IPS-15b (cell line): ENCODE data around the gene BRAT1.
"Not testable (repeated sequence)": the region's sequence is repeated elsewhere in the genome, so short reads cannot be mapped to it uniquely, and the experiment has no call there.

Experiments used
- H3K27me3 ChIP-seq: one replicate; pipeline ENCODE4 v1.6.1; 2013; ENCODE audit warnings: low read length; ENCODE audit not compliant: control insufficient read depth, insufficient read depth
- H3K36me3 ChIP-seq: one replicate; pipeline ENCODE4 v1.6.1; 2013; ENCODE audit warnings: low read length; ENCODE audit not compliant: control insufficient read depth, insufficient read depth
- H3K4me1 ChIP-seq: one replicate; pipeline ENCODE4 v1.6.1; 2013; ENCODE audit warnings: mild to moderate bottlenecking, low read length; ENCODE audit not compliant: control insufficient read depth, insufficient read depth
- H3K4me3 ChIP-seq: one replicate; pipeline ENCODE4 v1.5.1; 2013; ENCODE audit warnings: low read depth, low read length
- H3K9ac ChIP-seq: one replicate; pipeline ENCODE4 v1.6.1; 2013; ENCODE audit warnings: low read depth, mild to moderate bottlenecking, low read length
- H3K9me3 ChIP-seq: one replicate; pipeline ENCODE4 v1.6.1; 2013; ENCODE audit warnings: mild to moderate bottlenecking, low read length; ENCODE audit not compliant: control insufficient read depth, insufficient read depth

Gene BRAT1

GRCh38 chr7:2537981-2538851 is 17.1 kb downstream of the BRAT1 start:
- H3K9me3 ChIP-seq = no peaks in the 10 kb centered on the region
- no peak overlapping the region for H3K9ac ChIP-seq
- no peaks in the 10 kb centered on the region for H3K27me3 ChIP-seq
- no peaks in the 10 kb centered on the region for H3K4me1 ChIP-seq
- H3K36me3 ChIP-seq = peaks cover 42% of the 10 kb centered on the region
- no peak overlapping the region for H3K4me3 ChIP-seq

- H3K36me3 ChIP-seq = peaks cover 27% of the 10 kb centered on the region
- not testable (repeated sequence) for H3K4me1 ChIP-seq, H3K9ac ChIP-seq, H3K4me3 ChIP-seq, H3K9me3 ChIP-seq, H3K27me3 ChIP-seq
These were observed 19.3 kb downstream of the BRAT1 start for GRCh38 chr7:2535872-2536627.

DNA sequence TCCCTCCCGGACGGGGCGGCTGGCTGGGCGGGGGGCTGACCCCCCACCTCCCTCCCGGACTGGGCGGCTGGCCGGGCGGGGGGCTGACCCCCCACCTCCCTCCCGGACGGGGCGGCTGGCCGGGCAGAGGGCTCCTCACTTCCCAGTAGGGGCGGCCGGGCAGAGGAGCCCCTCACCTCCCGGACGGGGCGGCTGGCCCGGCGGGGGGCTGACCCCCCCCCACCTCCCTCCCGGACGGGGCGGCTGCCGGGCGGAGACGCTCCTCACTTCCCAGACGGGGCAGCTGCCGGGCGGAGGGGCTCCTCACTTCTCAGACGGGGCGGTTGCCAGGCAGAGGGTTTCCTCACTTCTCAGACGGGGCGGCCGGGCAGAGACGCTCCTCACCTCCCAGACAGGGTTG is 21.1 kb downstream of the BRAT1 start:
- H3K36me3 ChIP-seq = peaks cover 13% of the 10 kb centered on the region
- H3K27me3 ChIP-seq, H3K9me3 ChIP-seq, H3K9ac ChIP-seq, H3K4me3 ChIP-seq, H3K4me1 ChIP-seq: not testable (repeated sequence)

DNA sequence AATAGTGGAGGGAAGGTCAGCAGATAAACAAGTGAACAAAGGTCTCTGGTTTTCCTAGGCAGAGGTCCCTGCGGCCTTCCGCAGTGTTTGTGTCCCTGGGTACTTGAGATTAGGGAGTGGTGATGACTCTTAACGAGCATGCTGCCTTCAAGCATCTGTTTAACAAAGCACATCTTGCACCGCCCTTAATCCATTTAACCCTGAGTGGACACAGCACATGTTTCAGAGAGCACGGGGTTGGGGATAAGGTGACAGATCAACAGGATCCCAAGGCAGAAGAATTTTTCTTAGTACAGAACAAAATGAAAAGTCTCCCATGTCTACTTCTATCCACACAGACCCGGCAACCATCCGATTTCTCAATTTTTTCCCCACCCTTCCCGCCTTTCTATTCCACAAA is 21.8 kb downstream of the BRAT1 start:
- not testable (repeated sequence) for H3K9me3 ChIP-seq, H3K4me1 ChIP-seq, H3K9ac ChIP-seq, H3K4me3 ChIP-seq, H3K27me3 ChIP-seq
- H3K36me3 ChIP-seq = peaks cover 11% of the 10 kb centered on the region

GRCh38 chr7:2532816-2533215 is 22.5 kb downstream of the BRAT1 start:
- not testable (repeated sequence) for H3K27me3 ChIP-seq, H3K9ac ChIP-seq, H3K36me3 ChIP-seq, H3K4me3 ChIP-seq, H3K4me1 ChIP-seq, H3K9me3 ChIP-seq

GRCh38 chr7:2532199-2532772 is 23.0 kb downstream of the BRAT1 start:
- not testable (repeated sequence) for H3K4me1 ChIP-seq, H3K4me3 ChIP-seq, H3K9ac ChIP-seq, H3K9me3 ChIP-seq, H3K27me3 ChIP-seq
- H3K36me3 ChIP-seq = peaks cover 12% of the 10 kb centered on the region

DNA sequence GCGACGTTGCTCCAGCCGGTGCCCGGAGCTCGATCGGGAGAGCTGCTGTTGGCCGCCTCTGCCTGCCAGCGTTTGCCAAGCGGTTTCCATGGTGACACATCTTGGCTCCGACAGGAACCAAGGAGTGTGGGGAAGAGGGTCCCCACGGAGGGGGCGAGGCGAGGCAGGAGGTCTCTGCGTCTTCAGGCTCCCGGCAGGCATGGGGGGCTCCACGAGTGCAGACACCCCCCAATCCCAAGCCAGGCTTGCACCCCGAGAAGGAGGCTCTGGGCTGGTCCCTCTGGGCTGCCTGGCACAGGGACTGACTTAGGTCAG is 23.6 kb downstream of the BRAT1 start:
- H3K9me3 ChIP-seq, H3K4me1 ChIP-seq, H3K4me3 ChIP-seq, H3K9ac ChIP-seq, H3K27me3 ChIP-seq: not testable (repeated sequence)
- peaks cover 17% of the 10 kb centered on the region for H3K36me3 ChIP-seq

GRCh38 chr7:2530994-2531795 is 24.1 kb downstream of the BRAT1 start:
- H3K36me3 ChIP-seq = peaks cover 23% of the 10 kb centered on the region
- H3K4me1 ChIP-seq, H3K9ac ChIP-seq, H3K9me3 ChIP-seq, H3K27me3 ChIP-seq, H3K4me3 ChIP-seq: not testable (repeated sequence)

- H3K27me3 ChIP-seq = no peaks in the 10 kb centered on the region
- no peak overlapping the region for H3K4me3 ChIP-seq
- no peaks in the 10 kb centered on the region for H3K4me1 ChIP-seq
- H3K9ac ChIP-seq = no peak overlapping the region
- H3K9me3 ChIP-seq = no peaks in the 10 kb centered on the region
- peaks cover 31% of the 10 kb centered on the region for H3K36me3 ChIP-seq
These were observed 25.0 kb downstream of the BRAT1 start for GRCh38 chr7:2530071-2530987.

DNA sequence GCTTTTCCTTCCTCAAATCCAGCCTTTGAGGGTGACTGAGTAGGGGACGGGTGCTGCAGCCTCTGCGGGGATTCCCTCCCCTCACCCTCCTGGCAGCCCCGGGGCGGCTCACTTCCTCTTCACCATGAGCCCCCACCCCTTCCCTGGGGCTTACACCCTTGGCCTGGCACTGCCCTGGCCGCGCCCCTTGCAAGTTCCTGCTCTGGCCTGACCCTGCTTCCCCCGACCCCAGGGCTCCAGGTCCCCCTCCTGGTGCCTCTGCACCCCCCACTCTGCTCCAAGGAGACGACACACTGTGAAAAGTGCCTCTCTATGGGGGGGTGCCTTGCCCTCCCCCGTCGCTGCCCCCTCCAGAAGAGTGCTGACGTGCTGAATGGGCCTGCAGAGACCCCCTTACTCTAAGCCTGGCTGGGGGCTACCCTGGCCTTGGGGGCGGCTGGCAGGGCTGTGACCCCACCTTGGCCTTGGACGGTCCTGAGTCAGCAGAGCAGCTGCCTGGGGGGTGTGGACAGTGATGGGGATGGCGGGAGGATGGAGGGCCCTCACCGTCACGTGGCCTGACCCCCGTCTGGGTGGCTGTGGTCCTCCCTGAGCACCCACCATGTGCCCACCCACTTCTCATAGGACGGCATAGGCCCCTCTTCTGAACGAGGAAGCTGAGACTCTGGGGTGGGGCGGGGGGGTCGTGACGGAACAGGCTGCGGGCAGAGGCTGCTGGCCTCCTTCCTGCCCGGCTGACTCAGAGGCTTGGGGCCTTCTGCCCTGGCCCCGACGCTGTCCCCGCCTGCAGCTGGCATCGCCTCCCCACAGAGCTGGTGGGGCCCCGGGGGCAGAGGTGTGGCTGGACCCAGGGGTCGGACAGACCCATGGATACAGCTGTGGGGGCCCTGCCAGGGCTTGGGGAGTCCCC is 25.9 kb downstream of the BRAT1 start:
- Histone ChIP-seq H3K9me3 (no peaks in the 10 kb centered on the region), H3K9ac (no peak overlapping the region), H3K4me3 (no peak overlapping the region), H3K27me3 (no peaks in the 10 kb centered on the region), H3K36me3 (peaks cover 34% of the 10 kb centered on the region), H3K4me1 (peaks cover under 1% of the 10 kb centered on the region)
